GM19099 (cell line): ENCODE results near the gene NLGN1.

Experiments
- POLR2A ChIP-seq: IDR thresholded peaks from 3 replicates; pipeline ENCODE4 v1.6.1; 2011; ENCODE audit warnings: low read depth; ENCODE audit not compliant: insufficient read length; ENCODE audit errors: extremely low read depth

The NLGN1 gene

DNA sequence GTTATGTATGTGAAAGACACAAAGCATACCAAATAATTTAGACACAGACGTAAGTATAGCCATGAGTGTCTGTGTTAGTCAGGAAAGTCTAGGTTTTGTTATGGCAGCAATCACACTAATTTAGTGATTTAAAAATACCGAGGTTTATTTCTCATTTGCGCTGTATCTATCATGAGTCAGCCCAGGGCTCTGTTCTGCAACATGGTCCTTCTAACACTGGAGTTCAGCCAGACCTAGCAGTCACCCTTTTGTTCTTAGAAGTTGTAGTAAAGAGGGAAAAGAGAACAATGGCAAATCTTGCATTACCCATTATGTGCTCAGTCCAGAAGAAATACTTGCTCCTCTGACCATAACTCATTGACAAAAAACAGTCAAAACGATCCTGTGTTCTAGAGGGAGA is 311.5 kb downstream of the NLGN1 start:
- TF ChIP-seq POLR2A = no peak

DNA sequence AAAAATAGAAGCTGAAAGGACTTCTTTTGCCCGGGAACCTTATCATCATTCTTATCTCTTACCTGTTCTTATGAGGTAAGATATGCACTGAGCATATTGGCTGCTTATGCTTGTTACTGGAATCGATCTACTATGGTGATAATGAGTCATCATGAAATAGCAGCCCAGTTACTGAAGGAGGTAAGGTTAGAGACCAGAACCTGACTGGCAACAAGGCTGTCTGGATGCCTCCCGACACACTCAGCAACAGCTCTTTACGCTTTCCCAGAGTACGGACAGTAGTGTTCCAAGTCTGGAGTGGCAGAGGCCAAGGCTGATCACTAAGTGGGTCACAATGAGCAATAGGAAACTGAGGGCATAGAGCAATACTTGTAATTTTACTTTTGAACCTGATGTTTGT is 314.1 kb downstream of the NLGN1 start:
- TF ChIP-seq POLR2A = no peak

DNA sequence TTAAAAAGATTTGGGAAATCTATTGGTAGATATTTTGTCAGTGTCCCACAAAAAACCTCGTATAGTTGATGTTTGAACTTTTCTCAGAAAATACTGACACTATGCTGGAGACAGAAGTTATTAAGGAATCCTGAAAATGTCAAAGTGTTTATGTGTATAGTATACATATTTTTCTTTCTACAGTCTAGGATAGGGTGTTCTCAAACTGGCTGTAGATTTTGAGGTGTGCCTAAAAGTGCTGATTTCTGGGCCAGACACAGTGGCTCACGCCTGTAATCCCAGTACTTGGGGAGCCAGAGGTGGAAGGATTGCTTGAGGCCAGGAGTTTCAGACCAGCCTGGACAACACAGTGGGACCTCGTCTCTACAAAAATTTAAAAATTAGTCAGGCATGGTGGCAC is 322.0 kb downstream of the NLGN1 start:
- TF ChIP-seq POLR2A = no peak

DNA sequence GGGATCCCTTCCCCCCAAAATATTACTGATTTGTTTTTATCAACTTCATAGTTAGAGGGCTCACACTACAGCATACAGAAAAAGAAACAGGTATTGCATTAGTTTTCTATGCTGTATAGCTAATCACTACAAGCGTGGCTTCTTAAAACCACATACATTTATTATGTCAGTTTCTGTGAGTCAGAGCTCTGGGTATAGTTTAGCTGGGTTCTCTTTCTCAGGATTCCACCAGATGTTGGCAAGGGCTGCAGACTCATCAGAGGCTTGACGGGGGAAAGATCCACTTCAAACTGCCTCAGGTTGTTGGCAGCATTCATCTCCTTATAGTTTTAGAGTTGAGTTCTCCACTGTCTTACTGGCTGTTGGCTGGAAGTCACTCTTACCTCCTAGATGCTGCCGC is 328.0 kb downstream of the NLGN1 start:
- no peak for TF ChIP-seq POLR2A

DNA sequence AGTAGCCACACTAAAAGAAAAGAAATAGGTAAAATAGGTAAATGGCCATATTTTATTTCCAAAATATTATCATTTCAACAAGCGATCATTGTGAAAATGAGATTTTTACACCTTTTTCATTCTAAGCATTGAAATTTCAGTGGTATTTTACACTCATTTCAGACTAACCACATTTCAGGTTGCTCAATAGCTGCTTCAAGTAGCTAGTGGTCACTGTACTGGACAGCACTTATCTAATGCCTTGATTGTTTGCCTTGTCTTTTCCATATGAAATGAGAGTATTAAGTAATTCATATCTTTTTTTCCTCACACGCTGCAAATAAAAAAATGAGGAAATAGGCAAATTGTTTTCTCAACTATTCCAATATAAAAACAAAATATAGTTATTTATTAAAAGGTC is 332.8 kb downstream of the NLGN1 start:
- TF ChIP-seq POLR2A = no peak

DNA sequence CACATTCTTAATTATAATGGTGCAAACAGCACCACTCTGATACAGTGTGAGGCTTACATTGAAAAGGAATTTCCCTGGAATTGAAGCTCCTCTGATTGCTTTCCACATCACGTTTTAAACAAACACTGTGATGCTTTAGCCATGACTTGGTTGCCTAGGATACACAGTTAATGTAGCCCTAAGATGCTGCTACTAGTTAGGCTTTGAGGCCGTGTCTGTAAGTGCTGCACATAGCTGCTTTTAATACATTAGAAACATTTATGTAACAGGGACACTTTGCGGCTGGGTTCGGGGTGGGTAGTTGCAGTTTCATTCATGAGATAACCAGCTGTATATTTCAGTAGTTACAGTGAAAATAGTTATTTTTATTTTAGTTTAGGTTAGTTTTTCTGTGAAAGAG is 334.7 kb downstream of the NLGN1 start:
- no peak for TF ChIP-seq POLR2A

DNA sequence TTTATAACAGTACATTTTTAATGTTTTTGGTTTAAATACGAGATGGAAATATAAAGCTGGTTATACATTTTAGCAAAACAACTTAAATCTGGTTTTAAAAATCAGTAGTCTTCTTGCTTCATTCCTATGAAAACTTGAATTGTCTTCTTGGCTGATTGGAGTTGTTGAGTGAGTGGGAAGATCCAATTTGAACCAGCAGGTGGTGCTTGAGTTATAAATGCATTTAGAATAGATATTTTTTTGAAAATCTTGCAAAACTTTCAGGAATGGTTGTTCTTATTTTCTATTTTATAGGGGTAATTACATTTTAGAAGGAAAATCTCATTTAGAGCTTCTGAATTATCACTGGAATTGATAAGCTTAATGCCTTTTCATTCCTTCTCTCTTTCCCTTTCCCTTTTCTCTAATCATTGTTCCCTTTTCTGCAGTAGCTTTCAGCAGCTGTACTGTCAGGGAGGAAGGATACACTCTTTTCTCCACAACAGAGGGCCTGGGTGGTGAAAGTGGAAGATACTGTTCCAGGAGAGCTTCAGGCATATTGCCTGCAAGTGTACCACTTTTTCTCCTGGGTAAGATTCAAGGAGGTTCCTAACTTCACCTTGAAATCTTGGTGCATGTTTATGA is 335.6 kb downstream of the NLGN1 start:
- no peak for TF ChIP-seq POLR2A

DNA sequence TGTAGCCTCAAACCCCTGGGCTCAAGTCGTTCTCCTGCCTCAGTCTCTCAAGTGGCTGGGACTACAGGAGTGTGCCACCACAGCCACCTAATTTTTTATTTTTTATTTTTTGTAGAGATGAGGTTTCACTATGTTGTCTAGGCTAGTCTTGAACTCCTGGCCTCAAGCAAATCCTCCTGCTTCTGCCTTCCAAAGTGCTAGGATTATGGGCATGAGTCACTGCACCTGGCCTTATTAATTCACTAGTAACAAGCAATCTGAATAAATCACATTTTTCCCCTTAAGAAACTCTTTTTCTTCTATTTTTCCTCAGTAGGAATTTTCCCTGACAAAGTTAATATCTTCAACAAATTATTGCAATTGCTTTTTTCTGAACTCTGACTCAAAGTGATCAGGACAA is 336.9 kb downstream of the NLGN1 start:
- no peak for TF ChIP-seq POLR2A

DNA sequence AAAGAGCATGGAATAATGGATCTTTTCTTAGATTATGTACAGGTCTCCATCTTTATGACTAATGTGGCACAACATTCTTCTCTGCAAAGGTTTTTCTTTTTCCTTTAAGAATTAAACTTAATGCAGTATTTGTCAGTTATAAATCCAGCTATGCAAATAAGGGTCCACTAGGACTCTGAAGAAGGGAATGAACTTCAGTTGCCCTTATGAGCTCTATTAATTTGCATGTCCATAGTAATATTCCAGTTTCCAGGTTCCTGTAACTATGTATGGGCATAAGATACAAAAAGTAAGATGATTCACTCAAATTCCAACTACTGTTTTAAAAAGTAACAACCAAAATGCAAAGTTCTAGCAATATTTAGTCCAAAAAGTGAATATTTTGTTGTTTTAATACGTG is 337.4 kb downstream of the NLGN1 start:
- no peak for TF ChIP-seq POLR2A

DNA sequence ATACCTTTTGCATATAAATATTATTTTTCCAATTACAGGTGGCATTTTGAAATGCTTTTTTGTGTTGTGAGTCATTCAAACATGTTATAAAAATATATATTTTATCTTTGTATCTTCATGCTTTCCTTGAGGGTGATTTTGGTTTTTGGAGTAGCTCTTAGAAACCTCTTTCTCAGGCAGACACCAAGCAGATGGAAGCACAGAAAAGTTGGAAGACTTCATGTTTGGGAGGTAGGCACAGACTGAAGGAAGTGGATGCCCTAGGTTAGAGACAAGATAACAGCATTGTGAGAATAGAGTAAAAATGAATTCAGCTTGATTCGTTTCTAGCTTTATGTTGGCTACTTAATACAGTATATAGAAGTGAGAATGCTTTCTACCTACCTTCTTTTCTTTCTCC is 338.3 kb downstream of the NLGN1 start:
- no peak for TF ChIP-seq POLR2A

DNA sequence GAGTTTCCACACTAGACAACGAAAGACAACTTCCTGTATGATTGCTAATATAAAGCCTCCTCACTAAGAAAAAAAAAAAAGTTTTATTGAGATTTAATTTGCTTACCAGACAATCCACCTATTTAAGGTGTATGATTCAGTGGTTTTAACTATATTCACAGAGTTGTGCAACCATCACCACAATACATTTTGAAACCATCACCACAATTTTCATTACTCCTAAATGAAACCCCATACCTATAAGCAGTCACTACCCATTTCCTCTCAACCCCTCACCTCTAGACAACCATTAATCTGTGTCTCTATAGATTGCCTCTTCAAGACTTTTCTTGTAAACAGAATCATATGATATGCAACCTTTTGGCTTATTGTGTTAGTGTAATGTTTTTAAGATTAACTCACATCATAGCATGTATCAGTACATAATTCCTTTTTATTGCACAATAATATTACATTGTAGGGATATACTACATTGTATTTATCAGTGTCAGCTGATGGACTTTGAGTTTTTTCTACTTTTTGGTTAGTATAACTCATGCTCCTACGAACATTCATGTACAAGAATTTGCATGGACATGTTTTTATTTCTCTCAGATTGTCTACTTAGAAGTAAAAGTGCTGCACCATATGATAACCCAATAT is 339.7 kb downstream of the NLGN1 start:
- no peak for TF ChIP-seq POLR2A

DNA sequence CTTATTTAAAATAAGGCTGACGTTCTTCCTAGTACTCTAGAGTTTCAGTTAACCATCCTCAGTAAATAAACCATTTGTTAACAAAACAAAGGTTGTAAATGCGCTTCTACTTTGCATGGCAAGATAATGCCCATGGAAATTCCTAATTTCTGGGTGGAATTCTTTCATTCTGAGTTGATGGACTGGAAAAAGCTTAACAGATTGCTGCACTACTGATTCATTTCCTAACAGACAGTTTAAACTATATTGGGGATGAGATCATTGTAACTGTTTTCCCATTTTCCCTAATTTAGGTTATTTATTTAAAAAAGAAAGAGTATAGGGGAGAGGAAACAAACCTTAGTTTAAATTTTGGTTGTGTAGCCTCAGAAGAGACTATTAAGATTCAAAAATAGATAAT is 342.2 kb downstream of the NLGN1 start:
- no peak for TF ChIP-seq POLR2A

DNA sequence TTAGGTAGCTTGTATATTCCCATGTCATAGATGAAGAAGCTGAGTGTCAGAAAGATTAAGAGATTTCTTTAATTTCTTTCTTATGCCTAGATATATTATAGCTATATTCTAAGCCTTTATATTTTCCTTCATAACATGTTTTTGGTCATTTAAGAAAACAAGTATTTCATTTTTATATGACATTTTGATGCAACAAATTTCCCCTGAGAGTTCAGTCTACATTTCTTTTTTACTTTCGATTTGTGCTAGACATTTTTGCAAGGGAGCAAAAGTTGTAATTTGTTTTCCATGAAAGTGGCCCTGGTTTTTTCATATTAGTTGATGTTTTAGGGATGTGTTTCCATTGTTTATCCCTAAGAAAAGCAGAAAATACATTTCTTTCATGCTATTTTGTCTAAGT is 344.9 kb downstream of the NLGN1 start:
- no peak for TF ChIP-seq POLR2A

DNA sequence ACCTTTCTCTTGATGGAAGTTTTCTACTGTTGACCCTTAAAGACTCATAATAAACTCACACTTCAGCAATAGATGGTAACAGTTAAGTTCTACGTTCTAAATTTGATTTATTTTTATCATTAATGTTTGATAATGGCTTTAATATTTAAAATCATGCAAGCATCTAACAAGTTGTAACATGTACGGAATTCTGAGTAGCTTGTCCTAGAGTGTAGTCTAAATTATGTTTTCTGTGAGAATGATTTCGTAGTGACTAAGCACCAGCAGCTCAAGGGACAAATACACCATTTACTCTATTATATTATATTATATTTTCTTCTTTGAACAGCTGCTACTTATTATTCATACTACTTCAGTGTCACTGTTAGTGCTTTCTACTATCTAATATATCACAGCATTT is 345.6 kb downstream of the NLGN1 start:
- no peak for TF ChIP-seq POLR2A

DNA sequence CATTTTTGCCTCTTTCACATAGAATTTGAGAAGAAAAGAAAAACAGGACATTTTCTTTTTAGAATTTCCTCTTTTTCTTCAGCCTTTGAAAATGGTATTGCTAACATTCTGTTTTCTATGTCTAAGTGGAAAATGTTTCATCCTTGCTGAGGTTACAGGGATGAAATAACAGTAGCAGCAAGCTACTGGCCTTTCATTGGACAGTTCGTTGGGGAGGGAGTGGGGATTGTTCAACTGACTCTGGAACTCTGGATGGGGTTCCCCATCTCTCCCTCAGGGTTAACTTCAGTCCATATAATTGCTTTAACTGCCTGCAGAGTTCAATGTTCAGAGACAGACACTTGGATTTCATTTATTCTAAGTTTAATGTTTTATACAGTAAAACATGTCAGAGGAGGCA is 346.0 kb downstream of the NLGN1 start:
- TF ChIP-seq POLR2A = no peak

DNA sequence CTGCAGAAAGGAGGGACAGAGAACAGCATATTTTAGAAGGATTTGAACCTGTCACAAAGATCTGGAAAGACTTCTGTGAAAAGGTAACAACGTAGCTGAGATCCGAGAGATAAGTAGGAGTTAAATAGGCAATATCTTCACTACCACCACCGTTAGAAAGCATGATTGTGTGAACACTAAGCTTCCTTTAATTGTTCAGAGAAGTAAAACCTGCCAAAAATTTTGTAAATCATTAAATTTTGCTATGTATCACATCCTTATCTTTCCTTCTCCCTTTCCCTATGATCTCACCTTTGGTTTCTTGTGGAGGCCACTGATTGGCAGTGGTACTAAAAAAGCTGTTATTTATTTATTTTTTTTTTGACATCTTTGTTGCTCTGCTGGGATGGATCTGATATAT is 346.9 kb downstream of the NLGN1 start:
- no peak for TF ChIP-seq POLR2A

DNA sequence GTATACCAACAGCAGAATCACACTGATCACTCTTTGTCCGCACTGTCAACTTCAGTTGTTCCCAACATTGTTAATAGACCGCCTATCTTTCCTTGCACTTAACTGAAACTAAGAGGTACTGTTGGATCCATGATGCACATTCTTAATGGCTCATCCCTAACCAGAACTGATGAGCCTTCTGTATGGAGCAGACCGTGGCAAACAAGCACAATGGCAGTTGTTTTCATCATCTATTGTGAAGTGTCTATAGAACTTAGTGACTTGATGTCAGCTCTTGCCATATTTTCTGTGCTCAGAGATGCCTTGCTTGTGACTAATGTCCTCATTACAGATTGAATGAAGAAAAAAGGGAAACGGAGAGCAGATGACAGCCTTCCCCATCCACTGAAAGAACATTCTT is 347.4 kb downstream of the NLGN1 start:
- no peak for TF ChIP-seq POLR2A

DNA sequence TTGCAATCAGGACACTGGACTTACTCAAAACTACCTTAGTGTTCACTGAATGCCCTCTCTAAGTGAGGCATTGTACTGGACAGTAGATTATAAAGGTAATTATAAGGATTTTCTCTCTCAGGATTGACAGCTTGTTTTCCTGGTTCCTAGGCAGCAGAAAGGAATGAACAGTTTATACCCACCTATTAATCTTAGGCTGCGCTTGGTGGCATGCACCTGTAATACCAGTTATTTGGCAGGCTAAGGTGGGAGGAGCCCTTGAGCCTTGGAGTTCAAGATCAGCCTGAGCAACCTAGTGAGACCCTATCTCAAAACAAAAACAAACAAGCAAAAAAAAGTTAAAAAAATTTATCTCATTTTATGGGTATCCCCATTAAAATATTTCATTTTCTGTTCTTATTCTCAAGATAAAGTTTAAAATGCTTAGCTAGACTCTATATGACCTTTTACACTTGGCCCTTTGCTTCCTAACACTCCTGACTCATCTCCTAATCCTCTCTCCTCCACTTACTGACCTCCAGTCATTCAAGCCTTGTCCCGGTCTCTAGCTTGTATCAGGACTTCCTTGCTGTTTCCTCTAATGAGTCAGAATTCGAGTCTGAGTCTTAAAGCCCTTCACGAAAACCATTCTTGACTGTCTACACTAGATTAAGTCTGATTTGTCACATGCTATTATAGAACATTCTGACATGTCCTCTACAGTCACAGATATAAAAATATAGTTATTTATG is 348.6 kb downstream of the NLGN1 start:
- TF ChIP-seq POLR2A = no peak
